HCT116 (cell line): Measurements from ENCODE around the gene CNPY1. TPM values are rescaled to one million over a fixed set of nuclear protein-coding genes. Genes with fewer than 3 reads are reported as not detected.

Experiments
- ATAC-seq: fragments of 200-7000 bp; cut with Tn5 transposase; 2 replicates; pipeline ENCODE4 v1.9.1; 2020; ENCODE audit warnings: mild to moderate bottlenecking, moderate library complexity
- BruUV-seq: library from RNA; stranded (reverse); fragments of 400-500 nt; replicated peaks from 2 replicates; lab custom pipeline; 2021; lab: Mats Ljungman, UMichigan
- CTCF ChIA-PET: fragments of 300-600 bp; sonication (Branson Sonifier 250); formaldehyde crosslinking; loops from one replicate; lab custom pipeline; 2021; ENCODE audit warnings: antibody characterized with exemption; lab: Charles Lee
- POLR2A ChIA-PET: fragments of 300-600, 350-600 bp; sonication (Branson Sonifier 250); formaldehyde crosslinking; loops from one replicate; lab custom pipeline; 2021; ENCODE audit warnings: antibody characterized with exemption; lab: Charles Lee
- RAD21 ChIA-PET, 2 experiments: fragments of 300-600 bp; sonication (Branson Sonifier 250); formaldehyde crosslinking; loops; one replicate each; lab custom pipeline; 2023; ENCODE audit warnings: low total read pairs in 2 of 2; ENCODE audit not compliant: uncharacterized antibody in 2 of 2, unreplicated experiment in 2 of 2, low non-redundant PET in 1 of 2; lab: Charles Lee
- DNase-seq: peaks from one replicate; pipeline ENCODE4 v3.0.0-alpha.2; 2010; ENCODE audit warnings: low read depth, low spot score
- H2AFZ ChIP-seq: fragments of 200-600 bp; shearing (Covaris generic), sonication (generic); 2 replicates; pipeline ENCODE4 v1.6.1; 2017; ENCODE audit warnings: low read depth, mixed run types, mixed read lengths, antibody characterized with exemption, low read length; ENCODE audit not compliant: poor library complexity, severe bottlenecking
- H3K27ac ChIP-seq: 2 replicates; pipeline ENCODE4 v1.5.1; 2012; ENCODE audit warnings: low read depth, low read length
- H3K27me3 ChIP-seq: fragments of 200-600 bp; sonication (generic); 2 replicates; pipeline ENCODE4 v1.6.1; 2016; ENCODE audit warnings: mixed run types, low read length, mixed read lengths; ENCODE audit not compliant: insufficient read depth
- H3K36me3 ChIP-seq, 2 experiments: fragments of 200-500 bp in 1 of 2; fragments of 200-600 bp in 1 of 2; sonication (Bioruptor generic) in 1 of 2; sonication (generic) in 1 of 2; 2 replicates each; pipeline versions ENCODE4 v1.5.1 to v1.6.1; 2014 to 2016; ENCODE audit warnings: low read length in 2 of 2, inconsistent platforms in 1 of 2, mixed read lengths in 1 of 2, mixed run types in 1 of 2; ENCODE audit not compliant: insufficient read depth in 2 of 2, control insufficient read depth in 1 of 2
- H3K4me1 ChIP-seq, 2 experiments: fragments of 200-600 bp in 1 of 2; sonication (generic) in 1 of 2; 2 replicates each; pipeline versions ENCODE4 v1.5.1 to v1.6.1; 2012 to 2017; ENCODE audit warnings: low read length in 2 of 2, inconsistent platforms in 1 of 2, mild to moderate bottlenecking in 1 of 2, mixed read lengths in 1 of 2, mixed run types in 1 of 2, moderate library complexity in 1 of 2; ENCODE audit not compliant: insufficient read depth in 2 of 2, control insufficient read depth in 1 of 2
- H3K4me2 ChIP-seq: fragments of 200-600 bp; sonication (generic); 2 replicates; pipeline ENCODE4 v1.6.1; 2017; ENCODE audit warnings: mixed run types, low read length, mixed read lengths
- H3K4me3 ChIP-seq, 2 experiments: fragments of 200-600 bp in 1 of 2; sonication (generic) in 1 of 2; replicated peaks in 1 of 2; 2 replicates each; pipeline ENCODE4 v1.5.1; 2011 to 2016; ENCODE audit warnings: low read length in 2 of 2, control low read depth in 1 of 2, low read depth in 1 of 2, mild to moderate bottlenecking in 1 of 2, mixed read lengths in 1 of 2, mixed run types in 1 of 2
- H3K79me2 ChIP-seq: fragments of 200-600 bp; sonication (generic); 2 replicates; pipeline ENCODE4 v1.6.1; 2017; ENCODE audit warnings: mild to moderate bottlenecking, mixed run types, low read length, moderate library complexity, mixed read lengths; ENCODE audit not compliant: insufficient read depth
- H3K9ac ChIP-seq: fragments of 200-600 bp; sonication (generic); 2 replicates; pipeline ENCODE4 v1.6.1; 2016; ENCODE audit warnings: low read length, mixed read lengths
- H3K9me2 ChIP-seq: fragments of 200-600 bp; sonication (generic), shearing (Covaris generic); 2 replicates; pipeline ENCODE4 v1.6.1; 2017; ENCODE audit warnings: mixed run types, mild to moderate bottlenecking, moderate library complexity; ENCODE audit not compliant: insufficient read depth
- H3K9me3 ChIP-seq, 2 experiments: fragments of 200-500 bp in 1 of 2; fragments of 200-600 bp in 1 of 2; sonication (Bioruptor generic) in 1 of 2; sonication (generic) in 1 of 2; 2 replicates each; pipeline ENCODE4 v1.6.1; 2014 to 2017; ENCODE audit warnings: low read length in 2 of 2, mixed read lengths in 2 of 2, inconsistent platforms in 1 of 2, low read depth in 1 of 2, mild to moderate bottlenecking in 1 of 2, mixed run types in 1 of 2, moderate library complexity in 1 of 2; ENCODE audit not compliant: control insufficient read depth in 1 of 2, insufficient read depth in 1 of 2
- H4K20me1 ChIP-seq: fragments of 200-600 bp; sonication (generic), shearing (Covaris generic); 2 replicates; pipeline ENCODE4 v1.6.1; 2017; ENCODE audit warnings: mixed run types, mild to moderate bottlenecking, moderate library complexity; ENCODE audit not compliant: insufficient read depth
- ATF3 ChIP-seq: IDR thresholded peaks from 2 replicates; pipeline ENCODE4 v1.6.1; 2012
- CBX3 ChIP-seq: IDR thresholded peaks from 2 replicates; pipeline ENCODE4 v1.6.1; 2012; ENCODE audit warnings: low read depth
- CEBPB ChIP-seq: IDR thresholded peaks from 2 replicates; pipeline ENCODE4 v1.6.1; 2012; ENCODE audit warnings: low read depth
- CTCF ChIP-seq, 3 experiments: fragments of 200-600 bp in 1 of 3; sonication (generic) in 1 of 3; IDR thresholded peaks in 2 of 3; conservative IDR thresholded peaks in 1 of 3; 2 replicates each; pipeline ENCODE4 v1.5.1; 2012 to 2017; ENCODE audit warnings: low read depth in 2 of 3, low read length in 2 of 3, antibody characterized with exemption in 1 of 3, borderline replicate concordance in 1 of 3, control low read depth in 1 of 3, mild to moderate bottlenecking in 1 of 3, mixed read lengths in 1 of 3, mixed run types in 1 of 3, moderate library complexity in 1 of 3; ENCODE audit not compliant: insufficient read depth in 1 of 3
- EZH2 ChIP-seq: fragments of 200-600 bp; sonication (generic); IDR thresholded peaks from 2 replicates; pipeline ENCODE4 v1.6.1; 2017; ENCODE audit warnings: antibody characterized with exemption, mixed run types
- EZH2phosphoT487 ChIP-seq: fragments of 200-600 bp; IDR thresholded peaks from 2 replicates; pipeline ENCODE4 v1.6.1; 2018; ENCODE audit warnings: antibody characterized with exemption, borderline replicate concordance
- FOSL1 ChIP-seq: IDR thresholded peaks from 2 replicates; pipeline ENCODE4 v1.6.1; 2012; ENCODE audit warnings: low read depth
- POLR2A ChIP-seq: IDR thresholded peaks from 2 replicates; pipeline ENCODE4 v1.7.0; 2011; ENCODE audit warnings: borderline replicate concordance; ENCODE audit not compliant: insufficient read depth, insufficient read length; ENCODE audit errors: extremely low read depth
- POLR2AphosphoS5 ChIP-seq: IDR thresholded peaks from 2 replicates; pipeline ENCODE4 v1.6.1; 2011; ENCODE audit warnings: mild to moderate bottlenecking, low read depth, low read length, moderate library complexity
- REST ChIP-seq: IDR thresholded peaks from 2 replicates; pipeline ENCODE4 v1.6.1; 2012; ENCODE audit warnings: low read depth
- SRF ChIP-seq: IDR thresholded peaks from 2 replicates; pipeline ENCODE4 v1.6.1; 2012; ENCODE audit warnings: low read depth
- TCF7L2 ChIP-seq: IDR thresholded peaks from 2 replicates; pipeline ENCODE4 v1.7.0; 2011; ENCODE audit warnings: borderline replicate concordance, inconsistent platforms; ENCODE audit not compliant: insufficient read depth, insufficient read length; ENCODE audit errors: extremely low read depth
- ZNF274 ChIP-seq: fragments of 200-500 bp; sonication (Bioruptor generic); IDR thresholded peaks from 2 replicates; pipeline ENCODE4 v1.6.1; 2014; ENCODE audit warnings: mild to moderate bottlenecking, low read depth, low read length, inconsistent platforms
- intact Hi-C: fragments of 100-400 bp; cut with micrococcal nuclease; formaldehyde crosslinking; loops from 2 replicates; pipeline ENCODE4 v1.10.0; 2022
- total RNA-seq: library from RNA; stranded (reverse); gene quantifications from one replicate; pipeline ENCODE4 v1.2.1, GENCODE V29; 2021; ENCODE audit not compliant: unreplicated experiment

The CNPY1 gene
- total RNA-seq, 1 experiment from 2014 or later, result not detected

- CTCF ChIA-PET, result no interaction called here
- H3K79me2 ChIP-seq, result no peaks in the 10 kb centered on the region
- H3K4me2 ChIP-seq, result no peak overlapping the region
- H3K4me3 ChIP-seq, result no peak overlapping the region
- H3K9ac ChIP-seq, result no peak overlapping the region
- POLR2A ChIA-PET, result no interaction called here
- intact Hi-C loops, result no loop called here
- H3K36me3 ChIP-seq, result no peaks in the 10 kb centered on the region
- H4K20me1 ChIP-seq, result no peaks in the 10 kb centered on the region
- BruUV-seq, result no TSS peak
- DNase-seq (no peak), ATAC-seq (no peak)
- no peak for TF ChIP-seq CTCF (IDR thresholded peaks at IDR 0.05 in 2 of 3, conservative IDR thresholded peaks at IDR 0.05 in 1 of 3; ENCODE audit: borderline replicate concordance in 1 of 3, insufficient read depth in 1 of 3, low read depth in 2 of 3, low read length in 2 of 3)
- no peak for TF ChIP-seq TCF7L2
- TF ChIP-seq ATF3, result no peak
- no peak for TF ChIP-seq POLR2A
- no peak for TF ChIP-seq EZH2phosphoT487
- no peak for TF ChIP-seq FOSL1
- TF ChIP-seq CEBPB, result no peak
- TF ChIP-seq POLR2AphosphoS5, result no peak
- no peak for TF ChIP-seq SRF
- TF ChIP-seq CBX3, result no peak
- no peak for TF ChIP-seq EZH2
- TF ChIP-seq REST, result no peak
- TF ChIP-seq ZNF274, result no peak
- RAD21 ChIA-PET, result no interaction called here
- H2AFZ ChIP-seq, result no peak overlapping the region
- no peaks in the 10 kb centered on the region for H3K4me1 ChIP-seq
- H3K9me2 ChIP-seq, result no peaks in the 10 kb centered on the region
- H3K27me3 ChIP-seq, result no peaks in the 10 kb centered on the region
- H3K27ac ChIP-seq, result no peak overlapping the region
- no peaks in the 10 kb centered on the region for H3K9me3 ChIP-seq
Observed at GRCh38 chr7:155544485-155544884, 1.9 kb downstream of the CNPY1 start.
